ENCODE measurements around the gene AVEN.

The AVEN gene

DNA sequence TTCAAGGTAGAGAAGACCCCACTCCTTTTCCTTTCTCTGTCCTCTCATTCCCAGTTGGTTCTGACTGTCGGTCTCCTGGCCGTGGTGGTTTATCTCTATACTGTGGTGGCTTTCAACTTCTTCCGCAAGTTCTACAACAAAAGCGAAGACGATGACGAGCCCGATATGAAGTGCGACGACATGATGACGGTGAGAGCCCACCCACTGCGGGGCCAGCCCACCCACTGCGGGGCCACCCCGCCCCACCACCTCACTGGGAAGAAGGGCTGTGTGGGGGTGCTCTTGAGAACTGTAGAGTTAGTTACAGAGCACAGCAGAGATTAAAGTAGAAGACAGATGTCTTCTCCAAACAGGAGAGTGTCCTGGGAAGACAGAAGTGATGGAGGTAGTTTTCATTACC is 181.3 kb downstream of the AVEN start:
- H3K4me3 ChIP-seq (ENCODE audit: low read depth, low read length) = no peak overlapping the region
- TF ChIP-seq, protein P1, sequence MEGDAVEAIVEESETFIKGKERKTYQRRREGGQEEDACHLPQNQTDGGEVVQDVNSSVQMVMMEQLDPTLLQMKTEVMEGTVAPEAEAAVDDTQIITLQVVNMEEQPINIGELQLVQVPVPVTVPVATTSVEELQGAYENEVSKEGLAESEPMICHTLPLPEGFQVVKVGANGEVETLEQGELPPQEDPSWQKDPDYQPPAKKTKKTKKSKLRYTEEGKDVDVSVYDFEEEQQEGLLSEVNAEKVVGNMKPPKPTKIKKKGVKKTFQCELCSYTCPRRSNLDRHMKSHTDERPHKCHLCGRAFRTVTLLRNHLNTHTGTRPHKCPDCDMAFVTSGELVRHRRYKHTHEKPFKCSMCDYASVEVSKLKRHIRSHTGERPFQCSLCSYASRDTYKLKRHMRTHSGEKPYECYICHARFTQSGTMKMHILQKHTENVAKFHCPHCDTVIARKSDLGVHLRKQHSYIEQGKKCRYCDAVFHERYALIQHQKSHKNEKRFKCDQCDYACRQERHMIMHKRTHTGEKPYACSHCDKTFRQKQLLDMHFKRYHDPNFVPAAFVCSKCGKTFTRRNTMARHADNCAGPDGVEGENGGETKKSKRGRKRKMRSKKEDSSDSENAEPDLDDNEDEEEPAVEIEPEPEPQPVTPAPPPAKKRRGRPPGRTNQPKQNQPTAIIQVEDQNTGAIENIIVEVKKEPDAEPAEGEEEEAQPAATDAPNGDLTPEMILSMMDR (IDR thresholded peaks at IDR 0.05; ENCODE audit: low read depth, low read length) = no peak
- DNase-seq (ENCODE audit: low read depth, low spot score) = no peak
- in situ Hi-C loops (cut with HindIII; ENCODE audit: low sequenced_read_pairs) = no loop called here

DNA sequence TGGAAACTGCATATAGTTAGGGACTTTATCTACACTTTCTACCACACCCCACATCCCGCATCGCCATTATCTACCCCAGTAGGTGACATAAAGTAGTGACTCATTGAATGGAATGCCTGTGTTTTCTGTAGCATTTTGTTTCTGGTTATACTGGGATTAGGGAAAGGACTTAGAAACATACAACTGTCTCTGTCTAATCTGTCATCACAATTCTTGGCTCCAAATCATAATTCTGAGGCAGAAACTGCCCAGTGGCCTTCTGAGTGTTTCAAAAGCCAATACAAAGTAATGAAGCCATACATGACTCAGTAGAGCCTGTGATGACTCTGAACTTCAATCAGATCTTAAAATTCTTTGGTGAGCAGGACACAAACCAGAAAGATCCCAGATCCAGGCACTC is 186.4 kb downstream of the AVEN start:
- in situ Hi-C loops (cut with HindIII; ENCODE audit: low sequenced_read_pairs) = no loop called here
- DNase-seq (ENCODE audit: low read depth, low spot score) = peak; percentile 59
- TF ChIP-seq, protein P1 (IDR thresholded peaks at IDR 0.05; ENCODE audit: low read depth, low read length) = no peak
- no peak overlapping the region for H3K4me3 ChIP-seq (ENCODE audit: low read depth, low read length)

DNA sequence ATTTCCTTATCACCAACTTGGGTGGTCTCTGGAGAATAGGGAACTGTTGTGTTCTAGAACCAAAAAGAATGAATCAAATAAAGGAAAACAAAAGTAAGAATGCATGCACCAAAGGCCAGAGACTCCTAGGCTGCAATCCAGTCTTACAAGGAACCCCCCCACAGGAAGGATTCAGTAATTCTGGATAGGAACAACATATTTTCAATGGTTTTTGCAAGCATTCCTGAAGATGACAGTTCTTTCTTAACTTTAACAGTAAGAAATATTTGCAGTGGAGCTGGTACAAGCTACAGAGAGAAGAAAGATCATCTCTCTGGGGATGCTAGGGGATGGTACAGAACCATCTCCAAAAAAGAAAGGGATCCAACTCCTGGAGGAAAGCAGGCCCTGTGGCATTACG is 186.9 kb downstream of the AVEN start:
- TF ChIP-seq, protein P1 (IDR thresholded peaks at IDR 0.05; ENCODE audit: low read depth, low read length) = no peak
- DNase-seq (ENCODE audit: low read depth, low spot score) = peak; percentile 9
- in situ Hi-C loops (cut with HindIII; ENCODE audit: low sequenced_read_pairs) = no loop called here
- H3K4me3 ChIP-seq (ENCODE audit: low read depth, low read length) = no peak overlapping the region

DNA sequence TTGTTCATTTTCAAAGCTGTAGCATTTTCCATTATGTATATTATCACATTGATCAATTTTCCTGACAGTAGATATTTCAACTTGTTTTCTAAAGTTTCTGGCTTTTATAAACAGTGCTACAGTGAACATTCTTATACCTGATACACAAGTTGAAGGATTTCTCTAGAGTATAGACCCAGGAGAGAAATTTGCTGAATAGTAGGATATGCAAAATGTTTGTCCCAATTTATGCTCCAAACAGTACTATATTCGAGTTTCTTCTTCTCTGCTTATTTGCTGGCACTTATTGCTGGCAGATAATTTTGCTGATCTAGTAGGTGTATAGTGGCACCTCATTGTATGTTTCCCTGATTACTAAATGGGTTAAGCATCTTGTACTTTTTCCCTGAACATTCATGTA is 187.9 kb downstream of the AVEN start:
- no peak for DNase-seq (ENCODE audit: low read depth, low spot score)
- H3K4me3 ChIP-seq (ENCODE audit: low read depth, low read length) = no peak overlapping the region
- TF ChIP-seq, protein P1 (IDR thresholded peaks at IDR 0.05; ENCODE audit: low read depth, low read length) = no peak
- in situ Hi-C loops (cut with HindIII; ENCODE audit: low sequenced_read_pairs) = no loop called here

DNA sequence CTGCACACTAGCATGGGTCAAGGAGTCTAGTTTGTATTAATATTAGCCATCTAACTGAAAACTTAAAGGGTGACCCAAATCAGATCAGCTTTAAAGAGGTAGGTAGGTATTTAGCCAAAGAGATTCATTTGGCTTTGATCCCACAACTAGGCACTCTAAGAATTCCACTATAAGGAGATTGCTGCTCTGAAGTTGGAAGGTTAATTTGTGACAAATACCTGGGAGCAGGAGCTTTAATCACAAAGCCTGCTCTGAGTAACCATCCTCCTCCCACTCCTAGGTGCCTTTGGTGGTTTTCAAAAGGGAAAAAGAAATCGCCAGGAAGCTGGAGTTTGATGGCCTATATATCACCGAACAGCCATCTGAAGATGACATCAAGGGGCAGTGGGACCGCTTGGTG is 191.0 kb downstream of the AVEN start:
- no peak for DNase-seq (ENCODE audit: low read depth, low spot score)
- no peak overlapping the region for H3K4me3 ChIP-seq (ENCODE audit: low read depth, low read length)
- in situ Hi-C loops (cut with HindIII; ENCODE audit: low sequenced_read_pairs) = no loop called here
- TF ChIP-seq, protein P1 (IDR thresholded peaks at IDR 0.05; ENCODE audit: low read depth, low read length) = no peak

DNA sequence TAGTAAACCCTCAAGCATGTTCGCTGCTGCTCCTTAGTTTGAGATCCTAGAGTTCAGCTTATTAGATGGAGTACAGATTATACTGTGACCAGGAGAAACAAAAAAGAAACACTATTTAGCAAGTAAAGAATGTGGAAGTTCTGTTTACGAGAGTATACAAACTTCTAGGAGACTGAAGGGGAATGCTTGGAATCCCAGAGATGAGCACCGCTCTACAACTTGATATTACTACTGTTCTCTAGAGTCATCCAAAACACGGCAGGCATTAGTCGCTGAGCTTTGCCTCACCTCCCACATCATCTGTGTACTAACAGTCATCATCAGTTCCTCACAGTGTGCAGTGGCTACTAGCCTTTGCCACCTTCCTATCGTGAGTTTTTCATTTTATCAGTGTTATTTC is 192.1 kb downstream of the AVEN start:
- in situ Hi-C loops (cut with HindIII; ENCODE audit: low sequenced_read_pairs) = no loop called here
- no peak for DNase-seq (ENCODE audit: low read depth, low spot score)
- TF ChIP-seq, protein P1 (IDR thresholded peaks at IDR 0.05; ENCODE audit: low read depth, low read length) = no peak
- H3K4me3 ChIP-seq (ENCODE audit: low read depth, low read length) = no peak overlapping the region

DNA sequence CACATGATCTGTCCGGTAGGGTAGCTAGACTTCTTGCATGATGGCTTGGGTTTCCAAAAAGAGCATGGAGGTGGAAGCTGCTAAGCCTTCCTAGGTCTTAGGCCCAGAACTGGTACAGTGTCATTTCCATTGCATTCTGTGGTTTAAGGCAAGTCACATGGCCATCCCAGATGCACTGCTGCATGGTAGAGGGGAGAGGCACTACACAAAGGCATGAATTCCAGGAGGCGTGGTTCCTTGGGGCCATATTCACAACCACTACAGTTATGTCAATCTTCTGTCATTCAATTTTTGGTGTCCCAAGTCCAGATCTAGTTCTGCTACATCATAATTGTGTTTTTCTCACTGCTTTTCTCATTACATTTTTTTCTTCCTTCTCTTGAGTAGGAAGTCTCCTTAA is 192.9 kb downstream of the AVEN start:
- no peak overlapping the region for H3K4me3 ChIP-seq (ENCODE audit: low read depth, low read length)
- TF ChIP-seq, protein P1 (IDR thresholded peaks at IDR 0.05; ENCODE audit: low read depth, low read length) = no peak
- DNase-seq (ENCODE audit: low read depth, low spot score) = no peak
- in situ Hi-C loops (cut with HindIII; ENCODE audit: low sequenced_read_pairs) = no loop called here

Measured in astrocyte of the spinal cord (primary cell).